Nephron (organoid): Measurements from ENCODE around the gene PRH1.

Experiments
- H3K27ac Mint-ChIP-seq, 3 experiments: 2 replicates each; pipeline ENCODE4 v1.8.0; 2020; ENCODE audit warnings: mixed read lengths in 3 of 3, mild to moderate bottlenecking in 2 of 3, moderate library complexity in 1 of 3
- H3K27me3 Mint-ChIP-seq: 2 replicates; pipeline ENCODE4 v1.8.0; 2021; ENCODE audit warnings: low read depth, mild to moderate bottlenecking, moderate library complexity, mixed read lengths
- H3K36me3 Mint-ChIP-seq: 2 replicates; pipeline ENCODE4 v1.8.0; 2020; ENCODE audit warnings: low read depth, mixed read lengths
- H3K4me1 Mint-ChIP-seq: 2 replicates; pipeline ENCODE4 v1.8.0; 2020; ENCODE audit warnings: mixed read lengths
- H3K4me3 Mint-ChIP-seq, 3 experiments: 2 replicates each; pipeline ENCODE4 v1.8.0; 2020; ENCODE audit warnings: mild to moderate bottlenecking in 3 of 3, mixed read lengths in 3 of 3, moderate library complexity in 2 of 3
- H3K9me3 Mint-ChIP-seq: 2 replicates; pipeline ENCODE4 v1.8.0; 2020; ENCODE audit warnings: mixed read lengths
- CTCF ChIP-seq, 3 experiments: fragments of 200-600 bp; sonication (generic); IDR thresholded peaks; one replicate each; pipeline ENCODE4 v1.5.0; 2021; ENCODE audit warnings: antibody characterized with exemption in 3 of 3; ENCODE audit not compliant: unreplicated experiment in 3 of 3

PRH1 gene

GRCh38 chr12:10904686-10905085 lies 20.6 kb upstream of the PRH1 start:
- TF ChIP-seq CTCF (IDR thresholded peaks at IDR 0.05; ENCODE audit: unreplicated experiment in 3 of 3): no peak
- Mint-ChIP-seq H3K4me3 (no peak overlapping the region), H3K27ac (no peak overlapping the region), H3K4me1 (no peaks in the 10 kb centered on the region), H3K9me3 (peaks cover 45% of the 10 kb centered on the region), H3K27me3 (no peaks in the 10 kb centered on the region), H3K36me3 (peaks cover 54% of the 10 kb centered on the region)

GRCh38 chr12:10901427-10901826 lies 17.4 kb upstream of the PRH1 start:
- Mint-ChIP-seq H3K4me3 (no peak overlapping the region), H3K27me3 (no peaks in the 10 kb centered on the region), H3K36me3 (peaks cover 60% of the 10 kb centered on the region), H3K27ac (no peak overlapping the region), H3K9me3 (peaks cover 45% of the 10 kb centered on the region), H3K4me1 (no peaks in the 10 kb centered on the region)
- no peak for TF ChIP-seq CTCF (IDR thresholded peaks at IDR 0.05; ENCODE audit: unreplicated experiment in 3 of 3)

- no peak overlapping the region for H3K4me3 Mint-ChIP-seq
- no peak for TF ChIP-seq CTCF (IDR thresholded peaks at IDR 0.05; ENCODE audit: unreplicated experiment in 3 of 3)
- H3K27ac Mint-ChIP-seq: no peak overlapping the region
- peaks cover 57% of the 10 kb centered on the region for H3K36me3 Mint-ChIP-seq
- H3K27me3 Mint-ChIP-seq: no peaks in the 10 kb centered on the region
- peaks cover 44% of the 10 kb centered on the region for H3K9me3 Mint-ChIP-seq
- no peaks in the 10 kb centered on the region for H3K4me1 Mint-ChIP-seq
Observed at GRCh38 chr12:10900972-10901371, 16.9 kb upstream of the PRH1 start.

GRCh38 chr12:10900530-10900929 lies 16.5 kb upstream of the PRH1 start:
- peaks cover 53% of the 10 kb centered on the region for H3K36me3 Mint-ChIP-seq
- no peak overlapping the region for H3K27ac Mint-ChIP-seq
- H3K4me3 Mint-ChIP-seq: no peak overlapping the region
- H3K27me3 Mint-ChIP-seq: no peaks in the 10 kb centered on the region
- H3K9me3 Mint-ChIP-seq: peaks cover 44% of the 10 kb centered on the region
- TF ChIP-seq CTCF (IDR thresholded peaks at IDR 0.05; ENCODE audit: unreplicated experiment in 3 of 3): no peak
- H3K4me1 Mint-ChIP-seq: no peaks in the 10 kb centered on the region

- TF ChIP-seq CTCF (IDR thresholded peaks at IDR 0.05; ENCODE audit: unreplicated experiment in 3 of 3): no peak
- Mint-ChIP-seq H3K27ac (no peak overlapping the region), H3K4me1 (no peaks in the 10 kb centered on the region), H3K4me3 (no peak overlapping the region), H3K9me3 (peaks cover 11% of the 10 kb centered on the region), H3K36me3 (peaks cover 24% of the 10 kb centered on the region), H3K27me3 (no peaks in the 10 kb centered on the region)
Observed at GRCh38 chr12:10896854-10897253, 12.8 kb upstream of the PRH1 start.

- Mint-ChIP-seq H3K27ac (no peak overlapping the region), H3K4me1 (no peaks in the 10 kb centered on the region)
Observed at GRCh38 chr12:10891937-10892336, 7.9 kb upstream of the PRH1 start.

More at GRCh38 chr12:10891937-10892336, 7.9 kb upstream of the PRH1 start:
- H3K36me3 Mint-ChIP-seq: peaks cover 13% of the 10 kb centered on the region
- TF ChIP-seq CTCF (IDR thresholded peaks at IDR 0.05; ENCODE audit: unreplicated experiment in 3 of 3): no peak
- H3K27me3 Mint-ChIP-seq: no peaks in the 10 kb centered on the region
- no peak overlapping the region for H3K4me3 Mint-ChIP-seq
- H3K9me3 Mint-ChIP-seq: no peaks in the 10 kb centered on the region
